NB4 (cell line): ENCODE measurements around the gene PTGR2.
A peak's percentile ranks its signal among the peaks of the same experiment; 100 is the strongest.
"Not testable (repeated sequence)": the region's sequence is repeated elsewhere in the genome, so short reads cannot be mapped to it uniquely, and the experiment has no call there.

ENCODE experiments used
- DNase-seq: peaks from one replicate; pipeline ENCODE4 v3.0.0; 2010; ENCODE audit warnings: low read depth
- H3K4me3 ChIP-seq: one replicate; pipeline ENCODE4 v1.5.1; 2011; ENCODE audit warnings: mild to moderate bottlenecking, low read depth, low read length, moderate library complexity
- CTCF ChIP-seq: IDR thresholded peaks from one replicate; pipeline ENCODE4 v1.5.1; 2012; ENCODE audit warnings: low read depth, low read length
- MYC ChIP-seq: IDR thresholded peaks from 2 replicates; pipeline ENCODE4 v1.6.1; 2011; ENCODE audit warnings: low read depth, low read length
- POLR2A ChIP-seq: IDR thresholded peaks from 2 replicates; pipeline ENCODE4 v1.6.1; 2011; ENCODE audit warnings: mild to moderate bottlenecking; ENCODE audit not compliant: insufficient read length; ENCODE audit errors: extremely low read depth
- TF ChIP-seq, protein P1 (sequence below): IDR thresholded peaks from 2 replicates; pipeline ENCODE4 v1.6.1; 2011; ENCODE audit warnings: low read depth, low read length

The PTGR2 gene

DNA sequence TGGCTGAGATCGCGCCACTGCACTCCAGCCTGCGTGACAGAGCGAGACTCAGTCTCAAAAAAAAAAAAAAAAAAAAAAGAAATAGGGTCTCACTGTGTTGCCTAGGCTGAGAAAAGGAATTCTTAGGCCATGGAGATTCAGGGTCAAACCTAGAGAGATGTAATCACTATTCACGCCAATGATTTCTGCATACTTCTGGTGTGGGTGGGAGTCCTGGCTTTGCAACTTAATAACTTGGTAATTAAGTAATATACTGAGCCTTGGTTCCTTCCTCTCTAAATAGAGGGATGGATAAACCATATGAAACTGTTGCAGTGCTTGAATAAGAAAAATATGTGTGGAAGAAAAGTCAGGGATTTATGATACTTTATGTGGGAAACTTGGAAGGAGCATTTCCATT lies 37.7 kb downstream of the PTGR2 start:
- DNase-seq, result no peak
- peak overlapping the region; percentile 85 for H3K4me3 ChIP-seq
- TF ChIP-seq, protein P1, sequence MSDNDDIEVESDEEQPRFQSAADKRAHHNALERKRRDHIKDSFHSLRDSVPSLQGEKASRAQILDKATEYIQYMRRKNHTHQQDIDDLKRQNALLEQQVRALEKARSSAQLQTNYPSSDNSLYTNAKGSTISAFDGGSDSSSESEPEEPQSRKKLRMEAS, result no peak
- TF ChIP-seq MYC, result no peak
- no peak for TF ChIP-seq POLR2A
- no peak for TF ChIP-seq CTCF

GRCh38 chr14:73894180-73894687 lies 42.6 kb downstream of the PTGR2 start:
- not testable (repeated sequence) for H3K4me3 ChIP-seq, DNase-seq

DNA sequence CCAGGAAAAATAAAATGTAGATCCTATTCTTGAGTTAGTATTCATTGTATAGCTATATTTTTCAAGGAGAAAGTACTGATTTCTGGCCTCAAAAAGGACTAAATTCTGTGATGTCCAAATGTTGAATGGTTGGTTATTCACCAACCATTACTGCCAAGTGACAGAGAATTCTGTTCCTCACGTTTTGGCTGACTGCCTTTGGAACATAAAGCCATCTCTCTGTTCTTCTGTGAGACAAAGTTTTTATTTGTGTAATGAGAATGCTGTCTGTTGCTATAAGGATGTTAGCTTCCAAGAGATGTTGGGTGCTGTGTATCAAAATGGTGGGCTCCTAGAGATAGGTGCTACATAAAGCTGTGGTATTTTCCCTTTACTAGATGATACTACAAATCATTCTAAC lies 44.3 kb downstream of the PTGR2 start:
- TF ChIP-seq CTCF, result no peak
- no peak overlapping the region for H3K4me3 ChIP-seq
- DNase-seq, result no peak

DNA sequence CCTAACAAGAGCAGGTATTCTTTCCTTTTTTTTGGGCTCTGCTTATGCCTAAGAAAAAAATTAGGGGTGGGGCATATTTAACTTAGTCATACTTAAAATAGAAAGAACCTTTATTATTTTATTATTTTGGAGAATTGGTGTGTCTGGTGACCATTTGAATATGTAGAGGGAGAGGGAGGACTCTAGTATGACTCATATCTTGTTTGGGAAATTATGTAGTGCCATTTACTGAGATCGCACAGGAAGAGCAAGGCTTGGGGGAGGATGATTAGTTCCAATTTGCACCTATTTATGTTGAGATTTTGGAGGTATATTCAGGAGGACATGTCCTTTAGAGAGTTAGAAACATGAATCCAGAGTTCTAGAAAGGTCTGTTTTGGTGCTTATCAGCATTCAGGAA lies 44.9 kb downstream of the PTGR2 start:
- TF ChIP-seq, protein P1, result no peak
- TF ChIP-seq POLR2A, result no peak
- no peak for TF ChIP-seq MYC
- TF ChIP-seq CTCF, result no peak
- no peak for DNase-seq
- no peak overlapping the region for H3K4me3 ChIP-seq

DNA sequence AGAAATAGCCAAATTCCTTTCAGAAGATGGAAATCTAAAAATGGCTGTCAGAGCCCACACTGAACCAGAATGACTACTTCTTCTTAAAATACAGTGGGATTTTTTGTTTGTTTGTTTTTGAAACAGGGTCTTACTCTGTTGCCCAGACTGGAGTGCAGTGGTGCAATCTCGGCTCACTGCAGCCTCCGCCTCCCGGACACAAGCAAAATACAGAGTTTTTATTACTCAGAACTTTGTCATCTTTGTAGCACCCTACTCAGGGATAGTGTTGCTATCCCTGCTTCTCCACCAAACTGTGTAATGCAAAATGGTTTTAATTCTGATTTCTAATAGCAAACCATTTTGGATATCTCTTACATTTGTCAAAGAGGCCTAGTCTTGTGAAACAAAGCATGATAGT lies 51.4 kb downstream of the PTGR2 start:
- DNase-seq, result no peak
- TF ChIP-seq POLR2A (no peak), MYC (no peak)
- TF ChIP-seq, protein P1, result no peak
- no peak overlapping the region for H3K4me3 ChIP-seq

GRCh38 chr14:73909681-73910080 lies 58.0 kb downstream of the PTGR2 start:
- DNase-seq, result no peak
- H3K4me3 ChIP-seq, result no peak overlapping the region
- TF ChIP-seq MYC (no peak), POLR2A (no peak), CTCF (no peak)
- TF ChIP-seq, protein P1, result no peak

DNA sequence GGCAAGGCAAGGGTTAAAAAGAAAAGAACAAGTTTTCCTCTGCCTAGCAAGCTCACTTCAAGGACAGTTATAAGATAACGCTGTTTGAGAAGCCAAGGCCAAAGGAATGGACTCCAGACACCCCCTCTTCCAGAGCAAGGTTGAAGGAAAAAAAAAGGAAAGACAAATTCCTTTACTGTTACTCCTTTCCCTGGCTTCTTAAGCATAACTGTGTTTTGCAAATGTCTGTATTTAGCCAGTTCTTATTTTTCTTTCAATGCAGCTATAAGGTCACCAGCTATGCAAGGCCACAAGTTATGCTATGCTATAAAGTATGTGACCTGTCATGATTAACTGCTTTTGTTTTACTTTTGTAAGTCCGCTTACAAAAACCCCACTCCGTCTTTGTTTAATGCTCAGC lies 61.6 kb downstream of the PTGR2 start:
- H3K4me3 ChIP-seq, result no peak overlapping the region
- TF ChIP-seq, protein P1, result no peak
- TF ChIP-seq POLR2A, result no peak
- no peak for TF ChIP-seq MYC
- TF ChIP-seq CTCF, result no peak
- no peak for DNase-seq
